ENCODE results near the gene HBEGF. TPM values are rescaled to one million over a fixed set of nuclear protein-coding genes. Genes with fewer than 3 reads are reported as not detected.

HBEGF gene
- total RNA-seq, 1 experiment from 2014 or later = 2.4 TPM

- no peak overlapping the region for H3K18ac ChIP-seq (ENCODE audit: insufficient read length, low read depth, low read length)
- H2AFZ ChIP-seq (ENCODE audit: low read length) = no peak overlapping the region
- H2BK120ac ChIP-seq (ENCODE audit: low read depth, low read length, poor library complexity, severe bottlenecking) = no peak overlapping the region
- H2BK12ac ChIP-seq (ENCODE audit: insufficient read length, low read depth, low read length) = no peak overlapping the region
- H3K27me3 ChIP-seq (ENCODE audit: insufficient read depth, low read length) = no peaks in the 10 kb centered on the region
- no peak overlapping the region for H2BK15ac ChIP-seq (ENCODE audit: low read depth, low read length)
- no peaks in the 10 kb centered on the region for H3K79me1 ChIP-seq (ENCODE audit: insufficient read depth, low read depth, low read length, poor library complexity, severe bottlenecking)
- no peak overlapping the region for H3K4ac ChIP-seq (ENCODE audit: low read depth, low read length)
- H4K91ac ChIP-seq (ENCODE audit: insufficient read length, low read depth, low read length) = no peak overlapping the region
- H3K4me1 ChIP-seq (ENCODE audit: insufficient read depth, low read length) = no peaks in the 10 kb centered on the region
- H3T11ph ChIP-seq (ENCODE audit: low read length) = no peak overlapping the region
- peaks cover 5% of the 10 kb centered on the region; the same call in 1 of the 2 replicates for H3K79me2 ChIP-seq (ENCODE audit: insufficient read depth, low read length)
- DNase-seq = no peak
- H3K56ac ChIP-seq (ENCODE audit: insufficient read length, low read depth, low read length) = no peak overlapping the region
- no peak overlapping the region for H3K23ac ChIP-seq (ENCODE audit: insufficient read length, low read depth, low read length)
- no peak overlapping the region for H2BK5ac ChIP-seq (ENCODE audit: insufficient read length, low read length)
- H3K4me1 Mint-ChIP-seq = peaks cover 0 to 19% of the 10 kb centered on the region in 2 experiments; a peak in 3 of 4 replicates
- H3K14ac ChIP-seq (ENCODE audit: insufficient read depth, low read length) = no peak overlapping the region
- H2AK5ac ChIP-seq (ENCODE audit: insufficient read length, low read length) = no peak overlapping the region
- no peak overlapping the region for H3K27ac Mint-ChIP-seq
- no peak overlapping the region for H3K4me3 Mint-ChIP-seq
- WGBS (ENCODE audit: extremely low coverage, insufficient read length, low lambda C conversion rate) = no CpG with 5 or more reads among the region's 4 CpGs
- no peak overlapping the region for H3K27ac ChIP-seq (ENCODE audit: insufficient read length, low read depth, low read length)
- no peak overlapping the region for H3K9ac ChIP-seq (ENCODE audit: extremely low read depth, insufficient read length, low read length)
- H3K36me3 Mint-ChIP-seq (ENCODE audit: insufficient read depth in 1 of 3, low read depth in 3 of 3) = peaks cover 0 to 6% (median 3%) of the 10 kb centered on the region in 3 experiments; a peak in 2 of 7 replicates
- no peak overlapping the region for H3K4me2 ChIP-seq (ENCODE audit: insufficient read depth, insufficient read length, low read length)
- H4K8ac ChIP-seq (replicated peaks; ENCODE audit: insufficient read length, low read depth, low read length) = no peak overlapping the region
- no peaks in the 10 kb centered on the region for H3K9me3 Mint-ChIP-seq
- H4K20me1 ChIP-seq (ENCODE audit: control insufficient read depth, insufficient read depth, insufficient read length) = no peaks in the 10 kb centered on the region
- no peaks in the 10 kb centered on the region for H3K27me3 Mint-ChIP-seq (ENCODE audit: low read depth)
- no peaks in the 10 kb centered on the region for H3K9me3 ChIP-seq (ENCODE audit: control insufficient read depth, low read depth, low read length)
- TF ChIP-seq, protein P1, sequence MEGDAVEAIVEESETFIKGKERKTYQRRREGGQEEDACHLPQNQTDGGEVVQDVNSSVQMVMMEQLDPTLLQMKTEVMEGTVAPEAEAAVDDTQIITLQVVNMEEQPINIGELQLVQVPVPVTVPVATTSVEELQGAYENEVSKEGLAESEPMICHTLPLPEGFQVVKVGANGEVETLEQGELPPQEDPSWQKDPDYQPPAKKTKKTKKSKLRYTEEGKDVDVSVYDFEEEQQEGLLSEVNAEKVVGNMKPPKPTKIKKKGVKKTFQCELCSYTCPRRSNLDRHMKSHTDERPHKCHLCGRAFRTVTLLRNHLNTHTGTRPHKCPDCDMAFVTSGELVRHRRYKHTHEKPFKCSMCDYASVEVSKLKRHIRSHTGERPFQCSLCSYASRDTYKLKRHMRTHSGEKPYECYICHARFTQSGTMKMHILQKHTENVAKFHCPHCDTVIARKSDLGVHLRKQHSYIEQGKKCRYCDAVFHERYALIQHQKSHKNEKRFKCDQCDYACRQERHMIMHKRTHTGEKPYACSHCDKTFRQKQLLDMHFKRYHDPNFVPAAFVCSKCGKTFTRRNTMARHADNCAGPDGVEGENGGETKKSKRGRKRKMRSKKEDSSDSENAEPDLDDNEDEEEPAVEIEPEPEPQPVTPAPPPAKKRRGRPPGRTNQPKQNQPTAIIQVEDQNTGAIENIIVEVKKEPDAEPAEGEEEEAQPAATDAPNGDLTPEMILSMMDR (conservative IDR thresholded peaks at IDR 0.05) = no peak
- no peak overlapping the region for H4K5ac ChIP-seq (ENCODE audit: insufficient read length, low read depth, low read length)
- H2BK20ac ChIP-seq (ENCODE audit: low read depth, low read length, poor library complexity, severe bottlenecking) = no peak overlapping the region
- no peaks in the 10 kb centered on the region for H3K23me2 ChIP-seq (ENCODE audit: insufficient read length, low read depth, low read length, poor library complexity, severe bottlenecking)
Observed at GRCh38 chr5:140293091-140293848, 53.1 kb downstream of the HBEGF start.

Measured in H9 (cell line).